ENCODE results near the gene MCTP1. TPM values are rescaled to one million over a fixed set of nuclear protein-coding genes. Genes with fewer than 3 reads are reported as not detected.
"Not testable (repeated sequence)": the region's sequence is repeated elsewhere in the genome, so short reads cannot be mapped to it uniquely, and the experiment has no call there.

The MCTP1 gene
- total RNA-seq, 2 donors from 2014 or later, result not detected

GRCh38 chr5:95018946-95019345 is 265.9 kb downstream of the MCTP1 start:
- no peak overlapping the region for H3K27ac Mint-ChIP-seq
- ATAC-seq (replicated peaks), result no peak

DNA sequence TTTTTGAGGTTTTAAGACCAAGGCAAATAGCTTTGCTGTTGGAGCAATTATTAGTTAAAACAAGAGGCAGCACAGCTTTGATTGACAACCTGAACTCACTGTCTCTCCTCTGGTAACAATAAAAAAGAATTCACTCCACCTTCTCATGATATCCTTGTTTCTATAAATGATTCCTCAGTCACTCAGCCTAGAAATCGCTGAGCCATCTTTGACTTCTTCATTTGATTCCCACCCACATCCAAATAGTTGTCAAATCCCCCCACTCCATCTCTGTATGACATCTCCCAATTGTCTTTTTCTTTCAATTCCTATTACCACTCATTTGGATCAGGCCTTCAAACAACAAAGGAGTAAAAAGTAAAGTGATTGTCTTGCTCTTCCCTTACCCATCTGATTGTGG is 266.4 kb downstream of the MCTP1 start:
- Mint-ChIP-seq H3K27ac (no peak overlapping the region), H3K9me3 (peaks cover 12% of the 10 kb centered on the region), H3K4me3 (no peak overlapping the region), H3K36me3 (ENCODE audit: low read depth) (no peaks in the 10 kb centered on the region), H3K4me1 (no peaks in the 10 kb centered on the region), H3K27me3 (peaks cover 22% of the 10 kb centered on the region)
- ATAC-seq (replicated peaks), result no peak

More at GRCh38 chr5:95018946-95019345, 265.9 kb downstream of the MCTP1 start:
- H3K36me3 Mint-ChIP-seq (ENCODE audit: low read depth), result no peaks in the 10 kb centered on the region
- peaks cover 22% of the 10 kb centered on the region for H3K27me3 Mint-ChIP-seq
- H3K4me1 Mint-ChIP-seq, result no peaks in the 10 kb centered on the region
- peaks cover 12% of the 10 kb centered on the region for H3K9me3 Mint-ChIP-seq
- H3K4me3 Mint-ChIP-seq, result no peak overlapping the region

DNA sequence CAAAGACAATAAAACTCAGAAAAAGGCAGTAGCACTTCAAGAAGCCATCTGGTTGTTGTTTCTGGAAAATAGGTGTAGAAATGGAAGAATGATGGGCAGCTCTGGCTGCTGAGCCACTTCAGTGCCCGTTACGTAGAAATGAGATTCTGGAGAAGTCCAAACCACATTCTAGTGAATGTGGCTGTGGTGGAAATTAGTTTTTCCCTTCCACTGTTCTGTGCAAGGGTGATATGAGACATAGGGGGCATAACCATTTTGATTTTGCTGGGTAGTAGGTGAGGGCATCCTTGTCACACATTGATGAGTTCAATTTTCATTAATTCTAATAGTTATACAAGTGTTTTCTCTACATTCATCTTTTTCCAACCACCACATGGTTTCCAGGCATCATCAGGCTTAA is 275.1 kb downstream of the MCTP1 start:
- H3K4me1 Mint-ChIP-seq, result no peaks in the 10 kb centered on the region
- no peak overlapping the region for H3K4me3 Mint-ChIP-seq
- H3K9me3 Mint-ChIP-seq, result peaks cover 3% of the 10 kb centered on the region
- H3K27ac Mint-ChIP-seq, result no peak overlapping the region
- H3K27me3 Mint-ChIP-seq, result no peaks in the 10 kb centered on the region
- no peak for ATAC-seq (replicated peaks)
- no peaks in the 10 kb centered on the region for H3K36me3 Mint-ChIP-seq (ENCODE audit: low read depth)

- H3K9me3 Mint-ChIP-seq, result peaks cover 8% of the 10 kb centered on the region
- no peak overlapping the region for H3K4me3 Mint-ChIP-seq
- no peaks in the 10 kb centered on the region for H3K36me3 Mint-ChIP-seq (ENCODE audit: low read depth)
- no peak for ATAC-seq (replicated peaks)
- H3K27me3 Mint-ChIP-seq, result no peaks in the 10 kb centered on the region
- H3K4me1 Mint-ChIP-seq, result no peaks in the 10 kb centered on the region
- H3K27ac Mint-ChIP-seq, result no peak overlapping the region
These were observed 276.8 kb downstream of the MCTP1 start for GRCh38 chr5:95007921-95008597.

DNA sequence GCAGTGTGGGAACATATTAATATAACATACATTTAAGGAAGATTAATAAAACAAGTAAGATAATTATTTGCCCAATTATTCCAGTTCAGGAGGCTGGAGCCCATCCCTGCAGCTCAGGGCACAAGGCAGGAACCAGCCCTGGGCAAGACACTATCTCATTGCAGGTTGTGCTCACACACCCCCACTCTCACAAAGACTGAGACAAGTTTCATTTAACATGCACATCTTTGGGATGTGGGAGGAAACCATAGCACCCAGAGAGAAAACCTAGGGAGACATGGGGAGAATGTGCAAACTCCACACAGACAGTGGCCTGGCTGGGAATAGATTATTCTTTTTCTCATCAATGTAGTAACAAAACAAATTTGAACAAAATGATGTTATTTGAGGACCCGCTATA is 279.1 kb downstream of the MCTP1 start:
- peaks cover 5% of the 10 kb centered on the region for H3K9me3 Mint-ChIP-seq
- ATAC-seq (replicated peaks), result no peak
- no peak overlapping the region for H3K27ac Mint-ChIP-seq
- H3K36me3 Mint-ChIP-seq (ENCODE audit: low read depth), result no peaks in the 10 kb centered on the region
- no peaks in the 10 kb centered on the region for H3K27me3 Mint-ChIP-seq
- no peaks in the 10 kb centered on the region for H3K4me1 Mint-ChIP-seq
- H3K4me3 Mint-ChIP-seq, result no peak overlapping the region

GRCh38 chr5:94998670-94999069 is 286.2 kb downstream of the MCTP1 start:
- ATAC-seq (replicated peaks), result no peak
- no peak overlapping the region for H3K4me3 Mint-ChIP-seq
- H3K27me3 Mint-ChIP-seq, result no peaks in the 10 kb centered on the region
- H3K9me3 Mint-ChIP-seq, result no peaks in the 10 kb centered on the region
- H3K27ac Mint-ChIP-seq, result no peak overlapping the region
- no peaks in the 10 kb centered on the region for H3K4me1 Mint-ChIP-seq
- no peaks in the 10 kb centered on the region for H3K36me3 Mint-ChIP-seq (ENCODE audit: low read depth)

- H3K36me3 Mint-ChIP-seq (ENCODE audit: low read depth); ATAC-seq (replicated peaks); H3K27ac Mint-ChIP-seq; H3K27me3 Mint-ChIP-seq; H3K9me3 Mint-ChIP-seq; H3K4me1 Mint-ChIP-seq; H3K4me3 Mint-ChIP-seq: not testable (repeated sequence)
These were observed 290.4 kb downstream of the MCTP1 start for GRCh38 chr5:94994537-94994936.

- Mint-ChIP-seq H3K27ac (no peak overlapping the region), H3K27me3 (no peaks in the 10 kb centered on the region), H3K36me3 (ENCODE audit: low read depth) (no peaks in the 10 kb centered on the region), H3K4me1 (no peaks in the 10 kb centered on the region), H3K9me3 (no peaks in the 10 kb centered on the region), H3K4me3 (no peak overlapping the region)
- no peak for ATAC-seq (replicated peaks)
These were observed 291.4 kb downstream of the MCTP1 start for GRCh38 chr5:94993491-94993890.

- Mint-ChIP-seq H3K27ac (no peak overlapping the region), H3K27me3 (no peaks in the 10 kb centered on the region), H3K4me1 (no peaks in the 10 kb centered on the region), H3K4me3 (no peak overlapping the region), H3K9me3 (no peaks in the 10 kb centered on the region), H3K36me3 (ENCODE audit: low read depth) (no peaks in the 10 kb centered on the region)
- ATAC-seq (replicated peaks), result no peak
These were observed 292.6 kb downstream of the MCTP1 start for GRCh38 chr5:94992325-94992724.

GRCh38 chr5:94983861-94984535 is 300.9 kb downstream of the MCTP1 start:
- H3K36me3 Mint-ChIP-seq (ENCODE audit: low read depth), result no peaks in the 10 kb centered on the region
- no peak for ATAC-seq (replicated peaks)
- H3K27me3 Mint-ChIP-seq, result no peaks in the 10 kb centered on the region

GRCh38 chr5:94977437-94977836 is 307.5 kb downstream of the MCTP1 start:
- H3K27me3 Mint-ChIP-seq, result peaks cover 7% of the 10 kb centered on the region
- no peak for ATAC-seq (replicated peaks)
- no peak overlapping the region for H3K27ac Mint-ChIP-seq
- no peaks in the 10 kb centered on the region for H3K4me1 Mint-ChIP-seq
- H3K4me3 Mint-ChIP-seq, result no peak overlapping the region
- no peaks in the 10 kb centered on the region for H3K36me3 Mint-ChIP-seq (ENCODE audit: low read depth)
- peaks cover 4% of the 10 kb centered on the region for H3K9me3 Mint-ChIP-seq

More at GRCh38 chr5:94983861-94984535, 300.9 kb downstream of the MCTP1 start:
- Mint-ChIP-seq H3K4me3 (no peak overlapping the region), H3K27ac (no peak overlapping the region), H3K4me1 (no peaks in the 10 kb centered on the region), H3K9me3 (no peaks in the 10 kb centered on the region)

DNA sequence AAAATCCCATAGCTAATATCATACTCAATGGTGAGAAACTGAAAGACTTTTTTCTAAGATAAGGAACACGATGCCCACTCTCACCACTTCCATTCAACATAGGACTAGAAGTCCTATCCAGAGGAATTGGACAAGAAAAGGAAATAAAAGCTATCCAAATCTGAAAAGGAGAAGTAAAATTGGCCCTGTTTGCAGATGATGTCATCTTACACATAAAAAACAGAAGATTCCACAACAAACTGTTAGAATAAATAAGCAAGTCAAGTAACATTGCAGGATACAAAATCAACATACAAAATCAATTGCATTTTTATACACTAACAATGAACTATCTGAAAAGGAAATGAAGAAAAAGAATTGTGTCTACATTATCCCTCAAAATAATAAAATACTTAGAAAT is 308.0 kb downstream of the MCTP1 start:
- Mint-ChIP-seq H3K36me3 (ENCODE audit: low read depth) (no peaks in the 10 kb centered on the region), H3K27me3 (peaks cover 7% of the 10 kb centered on the region), H3K4me1 (no peaks in the 10 kb centered on the region), H3K27ac (no peak overlapping the region), H3K4me3 (no peak overlapping the region), H3K9me3 (peaks cover 4% of the 10 kb centered on the region)
- no peak for ATAC-seq (replicated peaks)

DNA sequence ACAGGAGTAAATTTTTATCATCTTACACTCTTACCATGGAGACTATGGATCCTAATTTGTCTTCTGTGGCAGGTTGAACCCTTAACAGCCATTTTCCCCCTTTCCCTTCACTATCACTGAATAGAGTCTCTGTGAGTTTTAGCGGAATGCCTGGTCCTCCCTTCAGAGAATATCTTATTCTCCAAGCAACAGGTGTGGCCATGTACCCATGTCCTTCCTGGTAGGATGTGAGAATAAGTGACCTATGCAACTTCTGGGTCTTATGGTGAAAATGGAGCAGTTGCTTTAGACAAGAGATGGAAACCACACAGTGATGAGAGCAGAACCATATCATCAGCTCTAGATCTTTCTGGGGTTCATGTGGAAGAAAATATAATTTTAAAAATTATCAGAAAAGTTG is 312.6 kb downstream of the MCTP1 start:
- Mint-ChIP-seq H3K27ac (no peak overlapping the region), H3K4me1 (no peaks in the 10 kb centered on the region), H3K27me3 (peaks cover 7% of the 10 kb centered on the region), H3K9me3 (peaks cover 4% of the 10 kb centered on the region), H3K36me3 (ENCODE audit: low read depth) (no peaks in the 10 kb centered on the region), H3K4me3 (no peak overlapping the region)
- ATAC-seq (replicated peaks), result no peak

DNA sequence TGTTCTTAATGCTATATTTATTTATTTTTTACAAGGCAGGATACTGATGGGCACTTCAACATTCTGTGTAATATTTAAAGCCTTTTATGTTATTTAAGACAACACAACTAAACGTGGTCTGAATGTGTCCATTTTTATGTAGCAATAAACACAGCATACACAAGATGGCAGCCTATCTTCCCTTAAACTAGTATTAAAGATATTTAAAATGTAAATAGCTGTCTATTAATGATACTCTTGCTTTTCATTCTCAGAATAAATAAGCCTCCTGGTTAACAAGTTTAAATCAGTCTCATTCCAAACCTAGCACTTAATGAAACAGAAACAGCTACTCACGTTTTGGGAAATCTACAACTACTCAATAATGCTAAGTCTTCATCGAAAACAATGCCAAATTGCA is 315.7 kb downstream of the MCTP1 start:
- no peaks in the 10 kb centered on the region for H3K36me3 Mint-ChIP-seq (ENCODE audit: low read depth)
- H3K27ac Mint-ChIP-seq, result no peak overlapping the region
- no peak for ATAC-seq (replicated peaks)
- H3K4me1 Mint-ChIP-seq, result no peaks in the 10 kb centered on the region
- H3K9me3 Mint-ChIP-seq, result no peaks in the 10 kb centered on the region
- H3K4me3 Mint-ChIP-seq, result no peak overlapping the region
- H3K27me3 Mint-ChIP-seq, result no peaks in the 10 kb centered on the region

DNA sequence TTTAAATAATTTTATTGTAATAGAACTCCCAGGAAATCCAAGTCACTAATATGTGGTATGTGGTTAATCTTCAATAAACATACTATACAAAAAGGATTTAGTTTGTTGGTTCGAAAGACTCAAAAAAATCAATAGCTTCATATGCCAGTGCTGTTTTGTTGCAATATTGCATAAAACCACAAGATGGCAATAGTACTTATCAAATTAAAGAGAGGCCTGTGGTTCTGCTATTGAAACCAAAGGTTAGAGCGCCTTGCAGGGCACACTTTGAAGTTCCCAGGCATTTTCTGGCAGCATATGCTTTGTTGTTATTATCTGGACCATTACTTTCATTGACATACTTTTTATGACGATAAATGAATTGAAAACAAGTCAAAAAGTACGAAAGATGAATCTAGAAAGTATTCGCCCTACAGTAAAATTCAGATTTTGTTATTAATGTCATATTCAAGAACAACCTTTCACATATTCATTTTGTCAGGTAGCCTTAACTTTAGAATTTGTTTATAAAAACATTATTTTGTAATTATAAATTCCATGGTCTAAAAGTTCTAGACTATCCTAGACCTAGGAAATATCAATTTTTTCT is 316.3 kb downstream of the MCTP1 start:
- Mint-ChIP-seq H3K27me3 (no peaks in the 10 kb centered on the region), H3K36me3 (ENCODE audit: low read depth) (no peaks in the 10 kb centered on the region), H3K4me3 (no peak overlapping the region), H3K27ac (no peak overlapping the region), H3K9me3 (no peaks in the 10 kb centered on the region), H3K4me1 (no peaks in the 10 kb centered on the region)
- no peak for ATAC-seq (replicated peaks)

Measured in activated T-helper 17 cell treated with anti-CD3 and anti-CD28 coated beads, Interleukin-2, amount 50 U/mL, for 72 hours (primary cell).